Uterus (tissue), 4 donors: ENCODE results near the gene PRKAB1. TPM values are rescaled to one million over a fixed set of nuclear protein-coding genes. Genes with fewer than 3 reads are reported as not detected.

Experiments used
- DNase-seq, 2 donors: peaks; one replicate each; pipeline ENCODE4 v3.0.0-alpha.2; 2019 to 2020
- H3K27ac ChIP-seq, 2 donors: fragments of 200-600 bp; sonication (generic); 1 replicate in 1 of 2; 2 replicates in 1 of 2; pipeline ENCODE4 v1.5.1; 2016 to 2018
- H3K27me3 ChIP-seq, 2 donors: fragments of 200-600 bp; sonication (generic); one replicate each; pipeline ENCODE4 v1.5.1; 2018 to 2019; ENCODE audit warnings: control low read depth in 1 of 2
- H3K36me3 ChIP-seq, 2 donors: fragments of 200-600 bp; sonication (generic); one replicate each; pipeline ENCODE4 v1.5.1; 2019; ENCODE audit warnings: control low read depth in 1 of 2
- H3K4me1 ChIP-seq, 2 donors: fragments of 200-600 bp; sonication (generic); one replicate each; pipeline ENCODE4 v1.5.1; 2018 to 2019; ENCODE audit warnings: control low read depth in 1 of 2
- H3K4me3 ChIP-seq, 2 donors: fragments of 200-600 bp; sonication (generic); 1 replicate in 1 of 2; 2 replicates in 1 of 2; pipeline ENCODE4 v1.5.1; 2018 to 2019; ENCODE audit warnings: mild to moderate bottlenecking in 1 of 2
- H3K9me3 ChIP-seq, 2 donors: fragments of 200-600 bp; sonication (generic); one replicate each; pipeline ENCODE4 v1.5.1; 2019; ENCODE audit warnings: control low read depth in 1 of 2
- POLR2A ChIP-seq, 2 donors: fragments of 450-650 bp; IDR thresholded peaks; one replicate each; pipeline ENCODE4 v1.6.1; 2016; ENCODE audit warnings: antibody characterized with exemption in 2 of 2, mild to moderate bottlenecking in 1 of 2, moderate library complexity in 1 of 2
- intact Hi-C: fragments of 100-400 bp; cut with DNase I; formaldehyde crosslinking; loops from one replicate; pipeline ENCODE4 v1.15.1; 2023; ENCODE audit warnings: low total_unique reads
- total RNA-seq, 4 donors: library from RNA; depleted of rRNA in 3 of 4; stranded (reverse); fragments of >200 nt in 3 of 4; gene quantifications; one replicate each; pipeline versions ENCODE4 v1.1.0 to v1.2.4, GENCODE V29; 2014 to 2023
- TF ChIP-seq, protein P1 (sequence below), 4 experiments: fragments of 200-600 bp in 2 of 4; fragments of 450-650 bp in 2 of 4; sonication (generic) in 2 of 4; IDR thresholded peaks; one replicate each; pipeline ENCODE4 v1.5.1; 2016 to 2019; ENCODE audit warnings: antibody characterized with exemption in 4 of 4, mild to moderate bottlenecking in 2 of 4, moderate library complexity in 1 of 4
- donor health status: DM: yes; HTN: yes; CAD: no.

The PRKAB1 gene
- total RNA-seq, 4 donors from 2014 or later: 10.9 to 44.1 (median 32.8) TPM

DNA sequence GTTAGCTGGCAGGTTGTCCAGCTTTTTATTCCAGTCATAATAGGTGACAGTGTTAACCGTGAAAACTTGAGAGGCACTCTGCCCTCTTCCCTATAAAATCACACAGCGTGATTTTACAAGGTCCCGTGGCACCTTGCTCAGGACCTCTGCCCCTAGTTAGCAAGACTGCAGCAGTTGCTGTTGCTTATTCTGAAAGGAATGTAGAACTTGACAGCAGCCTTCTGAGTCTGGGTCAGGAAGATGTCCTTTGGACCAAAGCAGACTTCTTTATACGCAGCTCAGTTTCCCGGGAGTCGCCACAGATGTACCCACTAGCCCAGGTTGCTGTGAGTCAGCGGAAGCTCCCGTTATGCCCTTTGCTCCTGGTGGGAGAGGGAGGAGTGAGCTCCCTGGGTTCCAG, 13.2 kb downstream of the PRKAB1 start:
- intact Hi-C loops: no loop called here
- no peaks in the 10 kb centered on the region for H3K4me1 ChIP-seq
- TF ChIP-seq, protein P1, sequence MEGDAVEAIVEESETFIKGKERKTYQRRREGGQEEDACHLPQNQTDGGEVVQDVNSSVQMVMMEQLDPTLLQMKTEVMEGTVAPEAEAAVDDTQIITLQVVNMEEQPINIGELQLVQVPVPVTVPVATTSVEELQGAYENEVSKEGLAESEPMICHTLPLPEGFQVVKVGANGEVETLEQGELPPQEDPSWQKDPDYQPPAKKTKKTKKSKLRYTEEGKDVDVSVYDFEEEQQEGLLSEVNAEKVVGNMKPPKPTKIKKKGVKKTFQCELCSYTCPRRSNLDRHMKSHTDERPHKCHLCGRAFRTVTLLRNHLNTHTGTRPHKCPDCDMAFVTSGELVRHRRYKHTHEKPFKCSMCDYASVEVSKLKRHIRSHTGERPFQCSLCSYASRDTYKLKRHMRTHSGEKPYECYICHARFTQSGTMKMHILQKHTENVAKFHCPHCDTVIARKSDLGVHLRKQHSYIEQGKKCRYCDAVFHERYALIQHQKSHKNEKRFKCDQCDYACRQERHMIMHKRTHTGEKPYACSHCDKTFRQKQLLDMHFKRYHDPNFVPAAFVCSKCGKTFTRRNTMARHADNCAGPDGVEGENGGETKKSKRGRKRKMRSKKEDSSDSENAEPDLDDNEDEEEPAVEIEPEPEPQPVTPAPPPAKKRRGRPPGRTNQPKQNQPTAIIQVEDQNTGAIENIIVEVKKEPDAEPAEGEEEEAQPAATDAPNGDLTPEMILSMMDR (IDR thresholded peaks at IDR 0.05): no peak
- no peak for TF ChIP-seq POLR2A (IDR thresholded peaks at IDR 0.05)
- no peak overlapping the region for H3K27ac ChIP-seq
- no peaks in the 10 kb centered on the region for H3K27me3 ChIP-seq
- no peaks in the 10 kb centered on the region for H3K9me3 ChIP-seq
- no peak for DNase-seq
- no peak overlapping the region for H3K4me3 ChIP-seq
- H3K36me3 ChIP-seq: no peaks in the 10 kb centered on the region

DNA sequence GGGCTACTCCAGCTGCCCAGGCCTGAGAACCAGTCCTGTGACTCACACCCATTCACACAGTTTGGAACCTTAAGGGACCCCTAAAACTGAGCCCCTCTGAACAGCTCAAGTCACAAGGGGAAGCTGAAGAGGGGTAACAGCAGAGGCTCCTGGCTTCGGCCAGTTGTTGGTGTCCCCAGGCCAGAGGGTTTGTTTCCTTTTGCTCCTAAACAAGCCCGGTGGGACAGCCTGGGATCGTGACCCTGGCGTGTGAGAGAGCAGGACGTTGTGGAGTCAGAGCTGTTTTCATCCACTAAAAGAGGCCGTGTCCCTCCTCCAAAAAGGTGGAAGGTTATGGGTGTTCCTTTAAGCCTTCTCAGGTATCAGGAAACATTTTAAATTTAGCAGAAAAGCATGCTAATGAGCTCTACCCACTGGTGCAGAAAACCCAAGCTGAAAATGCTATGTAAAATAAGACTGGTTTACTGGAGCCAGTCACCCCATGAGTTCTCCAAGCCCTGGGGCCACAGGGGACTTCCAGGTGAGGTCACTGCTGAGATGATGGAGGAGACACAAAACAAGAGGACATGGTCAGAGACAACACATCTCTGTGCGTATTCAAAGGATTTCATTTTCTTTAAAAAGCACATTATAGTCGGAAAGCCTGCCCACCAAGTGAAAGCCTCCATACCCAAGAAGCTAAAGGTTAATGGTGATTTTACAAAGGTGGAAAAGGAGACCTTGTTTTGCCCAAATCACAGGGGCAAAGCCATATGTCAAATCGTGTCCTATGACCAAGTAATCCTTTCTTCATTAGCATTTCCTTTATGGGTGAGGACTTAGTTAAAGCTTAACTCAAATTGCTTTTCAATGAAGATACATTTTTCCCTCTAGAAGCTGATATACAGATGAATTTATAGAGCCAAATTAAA, 14.1 kb downstream of the PRKAB1 start:
- no peaks in the 10 kb centered on the region for H3K4me1 ChIP-seq
- no peaks in the 10 kb centered on the region for H3K36me3 ChIP-seq
- no peak for TF ChIP-seq POLR2A (IDR thresholded peaks at IDR 0.05)
- TF ChIP-seq, protein P1 (IDR thresholded peaks at IDR 0.05): no peak
- DNase-seq: no peak
- no peaks in the 10 kb centered on the region for H3K9me3 ChIP-seq
- H3K27ac ChIP-seq: no peak overlapping the region
- H3K4me3 ChIP-seq: no peak overlapping the region
- no peaks in the 10 kb centered on the region for H3K27me3 ChIP-seq
- intact Hi-C loops: no loop called here

DNA sequence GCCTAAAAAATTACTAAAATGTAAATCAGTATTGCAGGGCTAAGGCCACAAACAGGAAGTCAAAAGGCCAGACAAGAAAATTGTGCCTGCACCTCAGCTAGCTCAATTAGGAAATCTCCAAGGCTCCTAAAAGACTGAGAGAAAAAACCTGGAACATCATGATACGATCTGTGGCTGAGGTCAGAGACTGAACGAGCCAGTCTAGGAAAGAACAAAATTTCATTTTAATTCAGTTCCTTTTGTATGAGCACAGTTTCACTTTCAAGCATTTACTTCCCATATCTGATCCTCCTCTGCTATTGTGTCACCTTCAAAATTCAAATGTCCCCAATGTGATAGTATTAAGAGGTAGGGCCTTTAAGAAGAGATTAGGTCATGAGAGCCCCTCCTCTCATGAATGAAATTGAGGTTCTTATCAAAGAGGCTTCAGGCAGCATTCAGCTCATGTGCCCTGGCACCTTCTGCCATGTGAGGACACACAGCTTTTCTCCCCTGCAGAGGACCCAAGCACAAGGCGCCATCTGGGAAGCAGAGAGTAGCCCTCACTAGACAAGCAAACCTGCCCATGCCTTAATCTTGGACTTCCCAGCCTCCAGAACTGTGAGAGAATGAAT, 14.8 kb downstream of the PRKAB1 start:
- H3K27ac ChIP-seq: no peak overlapping the region
- intact Hi-C loops: no loop called here
- TF ChIP-seq, protein P1 (IDR thresholded peaks at IDR 0.05): no peak
- no peak for TF ChIP-seq POLR2A (IDR thresholded peaks at IDR 0.05)
- no peaks in the 10 kb centered on the region for H3K4me1 ChIP-seq
- H3K4me3 ChIP-seq: no peak overlapping the region
- no peaks in the 10 kb centered on the region for H3K27me3 ChIP-seq
- H3K36me3 ChIP-seq: no peaks in the 10 kb centered on the region
- no peaks in the 10 kb centered on the region for H3K9me3 ChIP-seq
- no peak for DNase-seq

DNA sequence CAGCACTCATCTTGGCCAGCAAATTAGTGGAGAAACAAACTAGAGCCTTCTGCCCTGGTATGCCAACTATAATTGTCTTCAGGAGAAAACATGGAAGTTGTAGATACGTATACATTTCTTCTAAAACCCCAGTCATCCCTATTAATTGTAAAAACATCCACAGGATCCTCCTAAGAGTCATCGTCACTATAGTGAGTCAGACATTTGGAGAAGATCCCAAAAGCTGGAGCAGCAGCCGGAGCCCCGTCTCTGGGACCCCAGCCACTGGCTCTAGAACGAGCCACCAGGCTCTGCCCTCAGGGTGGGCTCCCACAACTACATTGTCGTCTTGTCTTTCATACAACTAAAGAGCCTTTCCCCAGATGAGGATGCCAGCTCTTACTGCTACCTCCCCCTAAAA, 15.5 kb downstream of the PRKAB1 start:
- H3K27ac ChIP-seq: no peak overlapping the region
- intact Hi-C loops: no loop called here
- no peaks in the 10 kb centered on the region for H3K36me3 ChIP-seq
- no peak overlapping the region for H3K4me3 ChIP-seq
- no peaks in the 10 kb centered on the region for H3K9me3 ChIP-seq
- no peak for TF ChIP-seq POLR2A (IDR thresholded peaks at IDR 0.05)
- TF ChIP-seq, protein P1 (IDR thresholded peaks at IDR 0.05): no peak
- no peak for DNase-seq
- H3K27me3 ChIP-seq: no peaks in the 10 kb centered on the region
- H3K4me1 ChIP-seq: no peaks in the 10 kb centered on the region

DNA sequence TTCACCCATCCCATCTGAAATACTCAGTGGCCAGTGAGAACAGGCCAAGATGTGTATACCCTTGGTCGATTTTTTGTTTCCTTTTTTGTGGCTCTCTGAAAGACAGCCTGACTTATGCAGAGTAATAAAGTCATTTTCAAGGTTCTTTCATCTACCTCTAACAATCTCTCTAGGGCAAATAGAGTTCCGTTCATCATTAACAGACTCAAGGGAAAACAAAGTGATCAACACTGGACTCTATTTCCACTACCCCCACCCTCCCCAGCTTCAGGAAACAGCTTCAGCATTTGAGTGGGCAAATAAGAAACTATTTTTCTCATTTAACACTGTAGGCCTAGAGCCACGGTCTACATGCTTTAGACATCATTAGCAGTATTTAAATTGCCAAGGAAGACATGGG, 15.9 kb downstream of the PRKAB1 start:
- H3K36me3 ChIP-seq: no peaks in the 10 kb centered on the region
- no peaks in the 10 kb centered on the region for H3K4me1 ChIP-seq
- no peaks in the 10 kb centered on the region for H3K9me3 ChIP-seq
- intact Hi-C loops: no loop called here
- no peak overlapping the region for H3K27ac ChIP-seq
- no peak for DNase-seq
- no peaks in the 10 kb centered on the region for H3K27me3 ChIP-seq
- TF ChIP-seq, protein P1 (IDR thresholded peaks at IDR 0.05): no peak
- no peak for TF ChIP-seq POLR2A (IDR thresholded peaks at IDR 0.05)
- no peak overlapping the region for H3K4me3 ChIP-seq
